Non-pigmented ciliary epithelial cell (primary cell): ENCODE data around the gene JSRP1.

Source experiments
- DNase-seq: peaks from one replicate; pipeline ENCODE4 v3.0.0-alpha.2; 2010; ENCODE audit warnings: low read depth

JSRP1 gene

GRCh38 chr19:2232286-2233151 lies 23.7 kb downstream of the JSRP1 start:
- DNase-seq: no peak

- DNase-seq: no peak
Measured at GRCh38 chr19:2231621-2232221, 24.5 kb downstream of the JSRP1 start.

- no peak for DNase-seq
Measured at GRCh38 chr19:2230807-2231533, 25.2 kb downstream of the JSRP1 start.

- DNase-seq: no peak
Measured at GRCh38 chr19:2230033-2230531, 26.1 kb downstream of the JSRP1 start.

GRCh38 chr19:2229103-2230032 lies 26.8 kb downstream of the JSRP1 start:
- no peak for DNase-seq

- DNase-seq: no peak
Measured at GRCh38 chr19:2228157-2229030, 27.8 kb downstream of the JSRP1 start.

- DNase-seq: no peak
Measured at GRCh38 chr19:2227415-2228156, 28.6 kb downstream of the JSRP1 start.

GRCh38 chr19:2226840-2227360 lies 29.3 kb downstream of the JSRP1 start:
- DNase-seq: no peak

- no peak for DNase-seq
Measured at GRCh38 chr19:2226051-2226839, 30.0 kb downstream of the JSRP1 start.

- DNase-seq: no peak
Measured at GRCh38 chr19:2225415-2226050, 30.7 kb downstream of the JSRP1 start.

GRCh38 chr19:2224754-2225349 lies 31.4 kb downstream of the JSRP1 start:
- no peak for DNase-seq

GRCh38 chr19:2223959-2224358 lies 32.3 kb downstream of the JSRP1 start:
- DNase-seq: no peak

- no peak for DNase-seq
Measured at GRCh38 chr19:2223391-2223790, 32.8 kb downstream of the JSRP1 start.

- no peak for DNase-seq
Measured at GRCh38 chr19:2221918-2222317, 34.3 kb downstream of the JSRP1 start.

GRCh38 chr19:2221250-2221831 lies 34.9 kb downstream of the JSRP1 start:
- no peak for DNase-seq

- DNase-seq: no peak
Measured at GRCh38 chr19:2219726-2220125, 36.5 kb downstream of the JSRP1 start.

GRCh38 chr19:2217591-2217990 lies 38.6 kb downstream of the JSRP1 start:
- DNase-seq: no peak
